PC-9 (cell line): ENCODE data around the gene TMEM196. TPM values are rescaled to one million over a fixed set of nuclear protein-coding genes. Genes with fewer than 3 reads are reported as not detected.
A peak's percentile ranks its signal among the peaks of the same experiment; 100 is the strongest.

Experiments used
- BruUV-seq: library from RNA; stranded (reverse); fragments of 400-500 nt; replicated peaks from 2 replicates; lab custom pipeline; 2021; lab: Mats Ljungman, UMichigan
- CTCF ChIA-PET: fragments of 300-600 bp; sonication (Branson Sonifier 250); formaldehyde crosslinking; loops from one replicate; lab custom pipeline; 2022; ENCODE audit warnings: antibody characterized with exemption; lab: Charles Lee
- POLR2A ChIA-PET: fragments of 300-600 bp; sonication (Branson Sonifier 250); formaldehyde crosslinking; loops from one replicate; lab custom pipeline; 2022; ENCODE audit warnings: antibody characterized with exemption; ENCODE audit not compliant: unreplicated experiment; lab: Charles Lee
- DNase-seq, 2 experiments: peaks; one replicate each; pipeline versions ENCODE4 v3.0.0 to v3.0.0-alpha.2; 2015 to 2022; ENCODE audit warnings: mixed read lengths in 1 of 2
- H2AFZ ChIP-seq: fragments of 200-600 bp; sonication (generic); 2 replicates; pipeline ENCODE4 v1.8.1; 2017; ENCODE audit warnings: antibody characterized with exemption
- H3F3A ChIP-seq: fragments of 200-600 bp; sonication (generic); 2 replicates; pipeline ENCODE4 v1.8.1; 2017; ENCODE audit warnings: antibody characterized with exemption, mild to moderate bottlenecking, low read depth; ENCODE audit not compliant: insufficient read depth
- H3K27ac ChIP-seq: fragments of 200-600 bp; sonication (generic); 2 replicates; pipeline ENCODE4 v1.6.1; 2016; ENCODE audit warnings: mixed run types
- H3K27me3 ChIP-seq: fragments of 200-600 bp; sonication (generic); 2 replicates; pipeline ENCODE4 v1.6.1; 2016; ENCODE audit warnings: low read depth, mixed run types; ENCODE audit not compliant: insufficient read depth
- H3K36me3 ChIP-seq: fragments of 200-600 bp; sonication (generic); 2 replicates; pipeline ENCODE4 v1.6.1; 2016; ENCODE audit warnings: low read depth, mixed run types
- H3K4me1 ChIP-seq: fragments of 200-600 bp; sonication (generic); replicated peaks from 2 replicates; pipeline ENCODE4 v1.6.1; 2016; ENCODE audit warnings: mixed run types; ENCODE audit not compliant: insufficient read depth
- H3K4me2 ChIP-seq: fragments of 200-600 bp; sonication (generic); 2 replicates; pipeline ENCODE4 v1.6.1; 2017; ENCODE audit warnings: mixed run types
- H3K4me3 ChIP-seq: fragments of 200-600 bp; sonication (generic); 2 replicates; pipeline ENCODE4 v1.6.1; 2016; ENCODE audit warnings: mixed run types
- H3K79me2 ChIP-seq: fragments of 200-600 bp; sonication (generic); 2 replicates; pipeline ENCODE4 v1.6.1; 2017; ENCODE audit warnings: low read depth, mixed run types
- H3K9me2 ChIP-seq: fragments of 200-600 bp; sonication (generic); 2 replicates; pipeline ENCODE4 v1.8.1; 2017; ENCODE audit warnings: mild to moderate bottlenecking; ENCODE audit not compliant: insufficient read depth
- H3K9me3 ChIP-seq: fragments of 200-600 bp; sonication (generic); 2 replicates; pipeline ENCODE4 v1.8.1; 2016; ENCODE audit warnings: low read depth; ENCODE audit not compliant: insufficient read depth
- H4K20me1 ChIP-seq: fragments of 200-600 bp; sonication (generic); 2 replicates; pipeline ENCODE4 v1.8.1; 2017; ENCODE audit not compliant: insufficient read depth
- EZH2 ChIP-seq: fragments of 200-600 bp; sonication (generic); IDR thresholded peaks from 2 replicates; pipeline ENCODE4 v1.8.0; 2017; ENCODE audit warnings: antibody characterized with exemption, low read depth
- intact Hi-C: fragments of 100-400 bp; cut with micrococcal nuclease; formaldehyde crosslinking; loops from one replicate; pipeline ENCODE4 v1.10.0; 2022; ENCODE audit not compliant: unreplicated experiment
- total RNA-seq: library from RNA; stranded (reverse); gene quantifications from 2 replicates; pipeline ENCODE4 v1.2.3, GENCODE V29; 2021
- TF ChIP-seq, protein P1 (sequence below): fragments of 200-600 bp; sonication (generic); conservative IDR thresholded peaks from 2 replicates; pipeline ENCODE4 v1.6.1; 2017; ENCODE audit warnings: mixed run types, antibody characterized with exemption, mild to moderate bottlenecking, moderate library complexity

TMEM196 gene
- total RNA-seq, 1 experiment from 2014 or later = not detected

DNA sequence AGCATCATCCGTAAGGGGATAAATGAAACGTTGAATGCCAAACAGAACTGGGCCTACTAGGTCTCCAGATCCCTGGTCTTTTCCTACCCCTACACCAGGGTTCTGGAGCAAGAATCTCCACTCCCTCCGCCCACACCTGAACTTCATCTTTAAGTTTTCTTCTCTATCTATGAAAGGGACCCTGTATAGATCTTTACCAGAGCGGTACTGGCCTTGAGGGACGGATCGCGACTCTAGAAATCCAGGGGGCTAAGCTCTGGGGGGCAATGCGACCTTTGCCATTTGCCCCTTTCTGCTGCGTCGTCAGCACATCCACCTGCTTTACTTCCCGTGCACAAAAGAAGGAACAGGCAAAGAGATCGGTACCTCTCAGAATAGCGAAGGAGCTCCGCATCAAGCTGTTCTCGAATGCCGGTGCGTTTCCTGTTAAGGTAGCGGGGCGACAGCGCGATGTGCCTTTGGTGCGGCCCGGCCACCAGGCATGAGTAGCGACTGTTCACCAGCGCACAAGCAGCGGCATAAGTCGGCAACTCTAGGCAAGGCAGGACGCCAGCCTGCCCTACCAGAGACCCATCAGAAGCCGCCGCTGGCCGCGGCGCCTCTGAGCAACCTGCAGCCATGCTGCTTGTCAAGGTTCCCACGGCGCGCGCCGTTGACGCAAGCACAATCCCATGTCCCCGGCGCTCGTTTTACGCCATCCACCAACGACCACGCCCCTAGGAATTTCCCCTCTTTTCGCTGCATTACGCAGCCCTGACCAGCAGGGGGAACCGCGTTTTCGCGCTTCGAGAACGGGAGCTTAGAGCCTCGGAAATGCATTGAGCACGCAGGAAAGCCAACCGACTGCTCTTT is 64.8 kb downstream of the TMEM196 start, which contains the start of gene POLR1F:
Gene POLR1F, minus strand, starts transcription at position 641 of the 852 bp plus-strand sequence. Its CDS starts 21 bp downstream, at position 620.
- H3K27me3 ChIP-seq = no peaks in the 10 kb centered on the region
- TSS peak; percentile 43 for BruUV-seq
- peak within 1 kb of the TSS; percentile 83 for H3K4me2 ChIP-seq
- peak within 1 kb of the TSS; percentile 35 for H3K27ac ChIP-seq
- peaks cover 22% of the 10 kb centered on the region for H3K4me1 ChIP-seq
- peak within 1 kb of the TSS; percentile 87 for H3K4me3 ChIP-seq
- POLR2A ChIA-PET = interaction anchor here (0.5 to 0.6 kb wide), 2 partner anchors 807 to 1569 kb away, joined by 4 read pairs; no protein-coding TSS in a partner anchor
- H4K20me1 ChIP-seq = peaks cover 6% of the 10 kb centered on the region; the same call in 1 of the 2 replicates
- H3K36me3 ChIP-seq = peaks cover 7% of the 10 kb centered on the region; the same call in 1 of the 2 replicates
- intact Hi-C loops = loop anchor here (1.0 to 10.0 kb wide), 6 partner anchors 602 to 1796 kb away; no protein-coding TSS in a partner anchor
- peak; percentile 93 to 95 for DNase-seq
- TF ChIP-seq, protein P1, sequence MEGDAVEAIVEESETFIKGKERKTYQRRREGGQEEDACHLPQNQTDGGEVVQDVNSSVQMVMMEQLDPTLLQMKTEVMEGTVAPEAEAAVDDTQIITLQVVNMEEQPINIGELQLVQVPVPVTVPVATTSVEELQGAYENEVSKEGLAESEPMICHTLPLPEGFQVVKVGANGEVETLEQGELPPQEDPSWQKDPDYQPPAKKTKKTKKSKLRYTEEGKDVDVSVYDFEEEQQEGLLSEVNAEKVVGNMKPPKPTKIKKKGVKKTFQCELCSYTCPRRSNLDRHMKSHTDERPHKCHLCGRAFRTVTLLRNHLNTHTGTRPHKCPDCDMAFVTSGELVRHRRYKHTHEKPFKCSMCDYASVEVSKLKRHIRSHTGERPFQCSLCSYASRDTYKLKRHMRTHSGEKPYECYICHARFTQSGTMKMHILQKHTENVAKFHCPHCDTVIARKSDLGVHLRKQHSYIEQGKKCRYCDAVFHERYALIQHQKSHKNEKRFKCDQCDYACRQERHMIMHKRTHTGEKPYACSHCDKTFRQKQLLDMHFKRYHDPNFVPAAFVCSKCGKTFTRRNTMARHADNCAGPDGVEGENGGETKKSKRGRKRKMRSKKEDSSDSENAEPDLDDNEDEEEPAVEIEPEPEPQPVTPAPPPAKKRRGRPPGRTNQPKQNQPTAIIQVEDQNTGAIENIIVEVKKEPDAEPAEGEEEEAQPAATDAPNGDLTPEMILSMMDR = peak; percentile 97
- no peak for TF ChIP-seq EZH2
- H3K9me2 ChIP-seq = no peaks in the 10 kb centered on the region; the same call in 1 of the 2 replicates
- H3K9me3 ChIP-seq = peaks cover 7% of the 10 kb centered on the region; the same call in 1 of the 2 replicates
- CTCF ChIA-PET = interaction anchor here (0.6 to 1.4 kb wide), 10 partner anchors 39 to 953 kb away, joined by 3 to 21 read pairs (median 4); no protein-coding TSS in a partner anchor
- H3F3A ChIP-seq = no peaks in the 10 kb centered on the region
- peaks cover 49% of the 10 kb centered on the region for H3K79me2 ChIP-seq
- H2AFZ ChIP-seq = peak within 1 kb of the TSS; percentile 95

DNA sequence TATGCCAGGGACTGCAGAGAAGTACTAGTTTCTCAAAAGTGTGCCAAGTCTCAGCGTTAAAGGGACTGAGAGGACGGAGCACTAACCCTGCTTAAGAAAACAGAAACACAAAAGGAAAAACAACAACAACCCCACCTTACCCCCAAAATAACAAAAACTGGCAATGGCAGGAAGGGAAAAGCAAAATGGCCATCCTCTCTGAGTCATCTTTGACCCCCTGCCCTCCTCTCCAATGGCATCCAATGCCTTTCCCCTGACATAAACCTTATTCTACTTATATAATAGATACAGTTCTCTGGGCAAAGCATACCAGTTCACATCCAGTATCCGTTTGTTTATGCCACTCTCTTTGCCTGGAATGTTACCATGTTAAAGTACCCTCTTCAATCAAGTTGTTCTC is 66.2 kb downstream of the TMEM196 start:
- Histone ChIP-seq H3K9me2 (no peaks in the 10 kb centered on the region; the same call in 1 of the 2 replicates), H3K79me2 (peaks cover 56% of the 10 kb centered on the region)
- intact Hi-C loops = loop anchor here (5.0 to 10.0 kb wide), 3 partner anchors 620 to 1798 kb away; no protein-coding TSS in a partner anchor

More for the DNA sequence above, 66.2 kb downstream of the TMEM196 start:
- no peak overlapping the region for H2AFZ ChIP-seq
- peaks cover 22% of the 10 kb centered on the region for H3K4me1 ChIP-seq
- peaks cover 6% of the 10 kb centered on the region; the same call in 1 of the 2 replicates for H4K20me1 ChIP-seq
- H3K9me3 ChIP-seq = peaks cover 7% of the 10 kb centered on the region; the same call in 1 of the 2 replicates
- no peaks in the 10 kb centered on the region for H3K27me3 ChIP-seq
- no peak overlapping the region for H3K27ac ChIP-seq
- CTCF ChIA-PET = interaction anchor here (0.6 kb wide), 1 partner anchor 1355 kb away, joined by 4 read pairs; no protein-coding TSS in a partner anchor
- H3K36me3 ChIP-seq = peaks cover 17% of the 10 kb centered on the region
- DNase-seq = peak in 1 of 2 experiments; percentile 41
- no peak for TF ChIP-seq EZH2
- TF ChIP-seq, protein P1 = no peak
- POLR2A ChIA-PET = no interaction called here
- H3K4me3 ChIP-seq = peak overlapping the region; percentile 87
- H3K4me2 ChIP-seq = peak overlapping the region; percentile 83
- no peaks in the 10 kb centered on the region for H3F3A ChIP-seq
- BruUV-seq = no TSS peak
